Body of pancreas (tissue), 4 donors: ENCODE measurements around the gene CARD14. TPM values are rescaled to one million over a fixed set of nuclear protein-coding genes. Genes with fewer than 3 reads are reported as not detected.

Experiments
- ATAC-seq: fragments of 150-250 bp; one replicate; pipeline ENCODE4 v1.9.1; 2016
- DNase-seq, 4 donors: peaks; one replicate each; pipeline ENCODE4 v3.0.0-alpha.2; 2019
- H3K27ac ChIP-seq, 4 donors: fragments of 200-600 bp; sonication (generic); 1 replicate in 3 of 4; 2 replicates in 1 of 4; pipeline versions ENCODE4 v1.5.1 to v1.6.1; 2016 to 2019; ENCODE audit warnings: mild to moderate bottlenecking in 1 of 4, mixed read lengths in 1 of 4, moderate library complexity in 1 of 4
- H3K27me3 ChIP-seq, 2 donors: fragments of 200-600 bp; sonication (generic); one replicate each; pipeline ENCODE4 v1.6.0; 2016; ENCODE audit warnings: mild to moderate bottlenecking in 1 of 2
- H3K36me3 ChIP-seq, 2 donors: fragments of 200-600 bp; sonication (generic); replicated peaks in 1 of 2; 2 replicates each; pipeline ENCODE4 v1.5.1; 2016; ENCODE audit warnings: low read depth in 2 of 2; ENCODE audit not compliant: insufficient read depth in 1 of 2
- H3K4me1 ChIP-seq: fragments of 200-600 bp; sonication (generic); one replicate; pipeline ENCODE4 v1.6.0; 2016
- H3K4me3 ChIP-seq, 2 donors: fragments of 200-600 bp; sonication (generic); 1 replicate in 1 of 2; 2 replicates in 1 of 2; pipeline ENCODE4 v1.5.1; 2016 to 2019
- H3K9me3 ChIP-seq, 3 donors: fragments of 200-600 bp; sonication (generic); 1 replicate in 2 of 3; 2 replicates in 1 of 3; pipeline ENCODE4 v1.5.1; 2016
- CTCF ChIP-seq, 7 experiments: fragments of 450-650 bp in 4 of 7; fragments of 200-600 bp in 3 of 7; sonication (generic) in 3 of 7; IDR thresholded peaks; one replicate each; pipeline ENCODE4 v1.5.1; 2016 to 2019; ENCODE audit warnings: antibody characterized with exemption in 7 of 7
- POLR2A ChIP-seq, 3 donors: fragments of 450-650 bp; IDR thresholded peaks; one replicate each; pipeline ENCODE4 v1.6.1; 2016; ENCODE audit warnings: antibody characterized with exemption in 3 of 3, mild to moderate bottlenecking in 2 of 3
- WGBS, 2 donors: methylation state at CpG; one replicate each; pipeline ENCODE4 v1.1.5; 2017; 5-methylcytosine and 5-hydroxymethylcytosine counted together
- intact Hi-C: fragments of 100-400 bp; cut with DNase I; formaldehyde crosslinking; loops from one replicate; pipeline ENCODE4 v1.15.1; 2023
- total RNA-seq, 2 donors: library from RNA; depleted of rRNA; stranded (reverse); fragments of >200 nt; gene quantifications; one replicate each; pipeline ENCODE4 v1.1.0, GENCODE V29; 2016

The CARD14 gene
- total RNA-seq, 2 donors from 2014 or later = not detected

GRCh38 chr17:80246726-80247125, 76.9 kb downstream of the CARD14 start:
- peaks cover 0 to 9% of the 10 kb centered on the region in 2 donors for H3K36me3 ChIP-seq
- DNase-seq = no peak
- H3K9me3 ChIP-seq = no peaks in the 10 kb centered on the region
- intact Hi-C loops = no loop called here
- no peak overlapping the region for H3K4me3 ChIP-seq
- no peaks in the 10 kb centered on the region for H3K27me3 ChIP-seq
- no peak overlapping the region for H3K27ac ChIP-seq
- TF ChIP-seq CTCF (IDR thresholded peaks at IDR 0.05) (no peak), POLR2A (IDR thresholded peaks at IDR 0.05) (no peak)
- ATAC-seq = no peak
- WGBS, 2 donors = 89 to 100% methylated on average over 1 to 8 of the region's 8 CpGs
- H3K4me1 ChIP-seq = no peaks in the 10 kb centered on the region

GRCh38 chr17:80247561-80247960, 77.7 kb downstream of the CARD14 start:
- H3K4me1 ChIP-seq = no peaks in the 10 kb centered on the region
- no peak overlapping the region for H3K4me3 ChIP-seq
- no peak for ATAC-seq
- peaks cover 0 to 5% of the 10 kb centered on the region in 2 donors for H3K36me3 ChIP-seq
- 96 to 98% methylated on average over 9 to 17 of the region's 17 CpGs for WGBS, 2 donors
- no peaks in the 10 kb centered on the region for H3K9me3 ChIP-seq
- no peak overlapping the region for H3K27ac ChIP-seq
- no peaks in the 10 kb centered on the region for H3K27me3 ChIP-seq
- TF ChIP-seq CTCF (IDR thresholded peaks at IDR 0.05) (no peak), POLR2A (IDR thresholded peaks at IDR 0.05) (no peak)
- DNase-seq = no peak
- intact Hi-C loops = no loop called here

GRCh38 chr17:80248001-80248893, 78.4 kb downstream of the CARD14 start:
- intact Hi-C loops = no loop called here
- WGBS, 2 donors = 93 to 100% methylated on average over 4 to 23 of the region's 23 CpGs
- Histone ChIP-seq H3K27me3 (no peaks in the 10 kb centered on the region), H3K4me3 (no peak overlapping the region), H3K9me3 (no peaks in the 10 kb centered on the region), H3K36me3 (peaks cover 0 to 5% of the 10 kb centered on the region in 2 donors), H3K4me1 (peaks cover 5% of the 10 kb centered on the region), H3K27ac (no peak overlapping the region)
- ATAC-seq (no peak), DNase-seq (no peak)
- TF ChIP-seq CTCF (IDR thresholded peaks at IDR 0.05) = no peak
- no peak for TF ChIP-seq POLR2A (IDR thresholded peaks at IDR 0.05)

GRCh38 chr17:80248894-80249710, 79.3 kb downstream of the CARD14 start:
- H3K4me1 ChIP-seq = peaks cover 8% of the 10 kb centered on the region
- H3K9me3 ChIP-seq = no peaks in the 10 kb centered on the region
- TF ChIP-seq POLR2A (IDR thresholded peaks at IDR 0.05) (no peak), CTCF (IDR thresholded peaks at IDR 0.05) (no peak)
- 84 to 89% methylated on average over 15 to 23 of the region's 26 CpGs for WGBS, 2 donors
- peaks cover 0 to 5% of the 10 kb centered on the region in 2 donors for H3K36me3 ChIP-seq
- ATAC-seq (no peak), DNase-seq (no peak)
- intact Hi-C loops = no loop called here
- H3K27me3 ChIP-seq = no peaks in the 10 kb centered on the region
- H3K27ac ChIP-seq = no peak overlapping the region
- no peak overlapping the region for H3K4me3 ChIP-seq
